ENCODE results near the gene DNMT3L.

DNMT3L gene

GRCh38 chr21:44299085-44299457, 37.4 kb upstream of the DNMT3L start:
- in situ Hi-C loops (cut with MboI; ENCODE audit: low sequenced_read_pairs, unreplicated experiment) = loop anchor here (25.0 kb wide), 2 partner anchors 262 to 487 kb away; no protein-coding TSS in a partner anchor
- peak; percentile 71 for DNase-seq (ENCODE audit: low spot score)
- TF ChIP-seq CTCF (IDR thresholded peaks at IDR 0.05; ENCODE audit: borderline replicate concordance, control extremely low read depth, extremely low read depth, insufficient read depth, missing control alignments) = no peak

GRCh38 chr21:44298301-44298700, 36.6 kb upstream of the DNMT3L start:
- in situ Hi-C loops (cut with MboI; ENCODE audit: low sequenced_read_pairs, unreplicated experiment) = loop anchor here (25.0 kb wide), 2 partner anchors 261 to 486 kb away; no protein-coding TSS in a partner anchor
- DNase-seq (ENCODE audit: low spot score) = no peak
- peak; percentile 24 for TF ChIP-seq CTCF (IDR thresholded peaks at IDR 0.05; ENCODE audit: borderline replicate concordance, control extremely low read depth, extremely low read depth, insufficient read depth, missing control alignments)

GRCh38 chr21:44297525-44298290, 36.0 kb upstream of the DNMT3L start:
- peak; percentile 83 for TF ChIP-seq CTCF (IDR thresholded peaks at IDR 0.05; ENCODE audit: borderline replicate concordance, control extremely low read depth, extremely low read depth, insufficient read depth, missing control alignments)
- in situ Hi-C loops (cut with MboI; ENCODE audit: low sequenced_read_pairs, unreplicated experiment) = loop anchor here (25.0 kb wide), 2 partner anchors 260 to 485 kb away; no protein-coding TSS in a partner anchor
- DNase-seq (ENCODE audit: low spot score) = peak; percentile 92

- DNase-seq (ENCODE audit: low spot score) = no peak
- no peak for TF ChIP-seq CTCF (IDR thresholded peaks at IDR 0.05; ENCODE audit: borderline replicate concordance, control extremely low read depth, extremely low read depth, insufficient read depth, missing control alignments)
- in situ Hi-C loops (cut with MboI; ENCODE audit: low sequenced_read_pairs, unreplicated experiment) = loop anchor here (25.0 kb wide), 2 partner anchors 260 to 485 kb away; no protein-coding TSS in a partner anchor
These were observed 35.2 kb upstream of the DNMT3L start for GRCh38 chr21:44296916-44297315.

GRCh38 chr21:44296103-44296519, 34.4 kb upstream of the DNMT3L start:
- DNase-seq (ENCODE audit: low spot score) = no peak
- no peak for TF ChIP-seq CTCF (IDR thresholded peaks at IDR 0.05; ENCODE audit: borderline replicate concordance, control extremely low read depth, extremely low read depth, insufficient read depth, missing control alignments)
- in situ Hi-C loops (cut with MboI; ENCODE audit: low sequenced_read_pairs, unreplicated experiment) = loop anchor here (25.0 kb wide), 2 partner anchors 259 to 484 kb away; no protein-coding TSS in a partner anchor

- in situ Hi-C loops (cut with MboI; ENCODE audit: low sequenced_read_pairs, unreplicated experiment) = loop anchor here (25.0 kb wide), 2 partner anchors 258 to 483 kb away; no protein-coding TSS in a partner anchor
- TF ChIP-seq CTCF (IDR thresholded peaks at IDR 0.05; ENCODE audit: borderline replicate concordance, control extremely low read depth, extremely low read depth, insufficient read depth, missing control alignments) = no peak
These were observed 33.9 kb upstream of the DNMT3L start for GRCh38 chr21:44295646-44296045.

More at GRCh38 chr21:44295646-44296045, 33.9 kb upstream of the DNMT3L start:
- peak; percentile 70 for DNase-seq (ENCODE audit: low spot score)

All from GM13976 (cell line).